HL-60 (cell line): ENCODE data around the gene MYBPC2.

Source experiments
- CTCF ChIP-seq: IDR thresholded peaks from one replicate; pipeline ENCODE4 v1.5.1; 2011; ENCODE audit warnings: low read length, control low read depth, inconsistent platforms; ENCODE audit not compliant: insufficient read depth
- GABPA ChIP-seq: IDR thresholded peaks from 2 replicates; pipeline ENCODE4 v1.6.1; 2012; ENCODE audit warnings: low read depth
- POLR2AphosphoS5 ChIP-seq: IDR thresholded peaks from 2 replicates; pipeline ENCODE4 v1.6.1; 2012; ENCODE audit warnings: low read depth
- REST ChIP-seq: IDR thresholded peaks from 2 replicates; pipeline ENCODE4 v1.6.1; 2012; ENCODE audit warnings: low read depth; ENCODE audit not compliant: insufficient replicate concordance
- SPI1 ChIP-seq: IDR thresholded peaks from 2 replicates; pipeline ENCODE4 v1.6.1; 2012; ENCODE audit warnings: low read depth, mild to moderate bottlenecking, borderline replicate concordance

GRCh38 chr19:50500060-50500752, 67.5 kb downstream of the MYBPC2 start:
- TF ChIP-seq GABPA (no peak), CTCF (no peak), REST (no peak), POLR2AphosphoS5 (no peak), SPI1 (no peak)
